Testis (tissue), 3 donors: ENCODE data around the gene ANKRD33. TPM values are rescaled to one million over a fixed set of nuclear protein-coding genes. Genes with fewer than 3 reads are reported as not detected.

ENCODE experiments used
- DNase-seq: peaks from one replicate; pipeline ENCODE4 v3.0.0-alpha.2; 2019
- H3K27ac ChIP-seq, 2 donors: fragments of 200-600 bp; sonication (generic); one replicate each; pipeline ENCODE4 v1.5.1; 2019
- H3K27me3 ChIP-seq: fragments of 200-600 bp; sonication (generic); one replicate; pipeline ENCODE4 v1.5.1; 2019
- H3K36me3 ChIP-seq: fragments of 200-600 bp; sonication (generic); one replicate; pipeline ENCODE4 v1.5.1; 2017; ENCODE audit warnings: low read depth; ENCODE audit errors: missing control alignments
- H3K4me1 ChIP-seq: fragments of 200-600 bp; sonication (generic); one replicate; pipeline ENCODE4 v1.5.1; 2019
- H3K4me3 ChIP-seq, 2 donors: fragments of 200-600 bp; sonication (generic); one replicate each; pipeline ENCODE4 v1.5.1; 2017 to 2019
- H3K9me3 ChIP-seq: fragments of 200-600 bp; sonication (generic); one replicate; pipeline ENCODE4 v1.5.1; 2017
- POLR2A ChIP-seq: fragments of 450-650 bp; IDR thresholded peaks from one replicate; pipeline ENCODE4 v1.6.1; 2017; ENCODE audit warnings: antibody characterized with exemption, mild to moderate bottlenecking, moderate library complexity
- WGBS, 2 donors: methylation state at CpG; one replicate each; pipeline ENCODE4 v1.1.5; 2018; 5-methylcytosine and 5-hydroxymethylcytosine counted together
- intact Hi-C: fragments of 100-400 bp; cut with DNase I; formaldehyde crosslinking; loops from one replicate; pipeline ENCODE4 v1.15.1; 2023; ENCODE audit warnings: low total_unique reads
- polyA plus RNA-seq: library from polyadenylated mRNA; stranded (reverse); fragments of 350-450 nt; fragmentation: Illumina TruSeq; extraction: RNeasy Lipid Tissue Mini Kit (QIAGEN cat#74804); gene quantifications from one replicate; pipeline ENCODE4 v1.2.3, GENCODE V29; 2014; ENCODE audit warnings: low read depth, low replicate concordance; ENCODE audit not compliant: insufficient read depth
- total RNA-seq, 2 donors: library from RNA; depleted of rRNA; stranded (reverse); fragments of >200 nt; gene quantifications; one replicate each; pipeline ENCODE4 v1.2.3, GENCODE V29; 2016
- TF ChIP-seq, protein P1 (sequence below), 3 experiments: fragments of 450-650 bp in 2 of 3; fragments of 200-600 bp in 1 of 3; sonication (generic) in 1 of 3; IDR thresholded peaks; one replicate each; pipeline ENCODE4 v1.5.1; 2016 to 2019; ENCODE audit warnings: antibody characterized with exemption in 3 of 3, mild to moderate bottlenecking in 2 of 3, moderate library complexity in 1 of 3

ANKRD33 gene
- total and polyA plus RNA-seq, 3 donors from 2014 or later: 0.25 to 0.68 TPM; not detected in 1

GRCh38 chr12:51934080-51934479 is 46.2 kb downstream of the ANKRD33 start:
- Histone ChIP-seq H3K36me3 (no peaks in the 10 kb centered on the region), H3K9me3 (no peaks in the 10 kb centered on the region), H3K27me3 (no peaks in the 10 kb centered on the region), H3K4me1 (no peaks in the 10 kb centered on the region), H3K4me3 (no peak overlapping the region), H3K27ac (no peak overlapping the region)
- intact Hi-C loops: no loop called here
- no peak for TF ChIP-seq POLR2A
- TF ChIP-seq, protein P1, sequence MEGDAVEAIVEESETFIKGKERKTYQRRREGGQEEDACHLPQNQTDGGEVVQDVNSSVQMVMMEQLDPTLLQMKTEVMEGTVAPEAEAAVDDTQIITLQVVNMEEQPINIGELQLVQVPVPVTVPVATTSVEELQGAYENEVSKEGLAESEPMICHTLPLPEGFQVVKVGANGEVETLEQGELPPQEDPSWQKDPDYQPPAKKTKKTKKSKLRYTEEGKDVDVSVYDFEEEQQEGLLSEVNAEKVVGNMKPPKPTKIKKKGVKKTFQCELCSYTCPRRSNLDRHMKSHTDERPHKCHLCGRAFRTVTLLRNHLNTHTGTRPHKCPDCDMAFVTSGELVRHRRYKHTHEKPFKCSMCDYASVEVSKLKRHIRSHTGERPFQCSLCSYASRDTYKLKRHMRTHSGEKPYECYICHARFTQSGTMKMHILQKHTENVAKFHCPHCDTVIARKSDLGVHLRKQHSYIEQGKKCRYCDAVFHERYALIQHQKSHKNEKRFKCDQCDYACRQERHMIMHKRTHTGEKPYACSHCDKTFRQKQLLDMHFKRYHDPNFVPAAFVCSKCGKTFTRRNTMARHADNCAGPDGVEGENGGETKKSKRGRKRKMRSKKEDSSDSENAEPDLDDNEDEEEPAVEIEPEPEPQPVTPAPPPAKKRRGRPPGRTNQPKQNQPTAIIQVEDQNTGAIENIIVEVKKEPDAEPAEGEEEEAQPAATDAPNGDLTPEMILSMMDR (IDR thresholded peaks at IDR 0.05): no peak
- 89 to 96% methylated on average over 4 of the region's 4 CpGs for WGBS, 2 donors
- DNase-seq: no peak

DNA sequence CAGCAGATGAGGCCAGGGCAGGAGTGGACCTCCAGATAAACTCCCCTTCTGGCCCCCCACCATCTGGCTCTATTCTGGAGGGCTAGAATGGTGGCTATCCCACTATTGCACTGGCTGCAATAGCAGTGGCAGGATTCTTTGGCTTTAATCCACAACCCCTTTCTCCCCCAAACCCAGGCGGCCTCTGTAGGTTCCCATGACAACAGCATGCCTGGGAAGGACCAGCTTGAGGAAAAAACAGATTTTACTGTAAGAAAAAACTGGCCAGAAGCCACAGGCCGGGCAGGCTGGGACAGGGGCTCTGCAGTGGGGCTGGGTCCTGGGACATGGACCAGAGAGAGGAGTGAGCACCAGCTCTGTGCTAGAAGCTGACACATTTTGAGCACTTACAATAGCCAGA is 50.0 kb downstream of the ANKRD33 start:
- no peak for DNase-seq
- Histone ChIP-seq H3K4me3 (no peak overlapping the region), H3K9me3 (no peaks in the 10 kb centered on the region), H3K4me1 (no peaks in the 10 kb centered on the region), H3K36me3 (no peaks in the 10 kb centered on the region), H3K27me3 (no peaks in the 10 kb centered on the region), H3K27ac (no peak overlapping the region)
- intact Hi-C loops: no loop called here
- TF ChIP-seq, protein P1 (IDR thresholded peaks at IDR 0.05): no peak
- TF ChIP-seq POLR2A: no peak
- 81 to 85% methylated on average over 2 of the region's 2 CpGs for WGBS, 2 donors

- H3K27ac ChIP-seq: no peak overlapping the region
- WGBS, 2 donors: 94 to 100% methylated on average over 1 to 6 of the region's 6 CpGs
- DNase-seq: no peak
- TF ChIP-seq POLR2A: no peak
- TF ChIP-seq, protein P1 (IDR thresholded peaks at IDR 0.05): no peak
- H3K27me3 ChIP-seq: no peaks in the 10 kb centered on the region
- intact Hi-C loops: no loop called here
- no peaks in the 10 kb centered on the region for H3K9me3 ChIP-seq
- no peaks in the 10 kb centered on the region for H3K4me1 ChIP-seq
- H3K36me3 ChIP-seq: no peaks in the 10 kb centered on the region
- H3K4me3 ChIP-seq: no peak overlapping the region
Observed at GRCh38 chr12:51938726-51939125, 50.8 kb downstream of the ANKRD33 start.

GRCh38 chr12:51941011-51941581 is 53.2 kb downstream of the ANKRD33 start:
- H3K4me1 ChIP-seq: no peaks in the 10 kb centered on the region
- intact Hi-C loops: no loop called here
- no peaks in the 10 kb centered on the region for H3K27me3 ChIP-seq
- no peak overlapping the region for H3K4me3 ChIP-seq
- no peak for TF ChIP-seq POLR2A
- TF ChIP-seq, protein P1 (IDR thresholded peaks at IDR 0.05): no peak
- no peaks in the 10 kb centered on the region for H3K9me3 ChIP-seq
- 54 to 56% methylated on average over 15 of the region's 15 CpGs for WGBS, 2 donors
- DNase-seq: no peak
- no peaks in the 10 kb centered on the region for H3K36me3 ChIP-seq
- H3K27ac ChIP-seq: no peak overlapping the region

Other genes starting within 250 kb of the ANKRD33 start
- gene FIGNL2, start 39.4 kb upstream of the ANKRD33 start, total RNA-seq: 1 to 10 TPM; 1.7 to 2.1 TPM
- 1.1 TPM for gene FIGNL2, start 39.4 kb upstream of the ANKRD33 start, polyA plus RNA-seq
- gene ACVRL1, start 19.4 kb downstream of the ANKRD33 start, total RNA-seq: 1 to 10 TPM; 9.1 to 9.5 TPM
- gene ACVRL1, start 19.4 kb downstream of the ANKRD33 start, polyA plus RNA-seq: 9.9 TPM
- 10 to 100 TPM; 36.8 to 44.6 TPM for gene ACVR1B, start 63.6 kb downstream of the ANKRD33 start, total RNA-seq
- gene ACVR1B, start 63.6 kb downstream of the ANKRD33 start, polyA plus RNA-seq: 37.3 TPM
- 10 to 100 TPM in 1 of 2 donors, 1 to 10 TPM in 1; 8.9 to 10.4 TPM for gene TAMALIN, start 118.8 kb downstream of the ANKRD33 start, total RNA-seq
- gene TAMALIN, start 118.8 kb downstream of the ANKRD33 start, polyA plus RNA-seq: 7.7 TPM
- 10 to 100 TPM; 55.1 to 88.5 TPM for gene NR4A1, start 163.3 kb downstream of the ANKRD33 start, total RNA-seq
- gene NR4A1, start 163.3 kb downstream of the ANKRD33 start, polyA plus RNA-seq: 41.5 TPM
- 10 to 100 TPM; 52.6 to 64.5 TPM for gene ATG101, start 181.9 kb downstream of the ANKRD33 start, total RNA-seq
- 64.5 TPM for gene ATG101, start 181.9 kb downstream of the ANKRD33 start, polyA plus RNA-seq
- gene SMIM41, start 191.6 kb downstream of the ANKRD33 start, total RNA-seq: 10 to 100 TPM; 15.6 to 21.7 TPM
- gene SMIM41, start 191.6 kb downstream of the ANKRD33 start, polyA plus RNA-seq: 2.6 TPM